HCT116 (cell line): ENCODE results near the gene ARHGEF1. TPM values are rescaled to one million over a fixed set of nuclear protein-coding genes. Genes with fewer than 3 reads are reported as not detected.

ENCODE experiments used
- ATAC-seq: fragments of 200-7000 bp; cut with Tn5 transposase; 2 replicates; pipeline ENCODE4 v1.9.1; 2020; ENCODE audit warnings: mild to moderate bottlenecking, moderate library complexity
- BruUV-seq: library from RNA; stranded (reverse); fragments of 400-500 nt; replicated peaks from 2 replicates; lab custom pipeline; 2021; lab: Mats Ljungman, UMichigan
- CTCF ChIA-PET: fragments of 300-600 bp; sonication (Branson Sonifier 250); formaldehyde crosslinking; loops from one replicate; lab custom pipeline; 2021; ENCODE audit warnings: antibody characterized with exemption; lab: Charles Lee
- POLR2A ChIA-PET: fragments of 300-600, 350-600 bp; sonication (Branson Sonifier 250); formaldehyde crosslinking; loops from one replicate; lab custom pipeline; 2021; ENCODE audit warnings: antibody characterized with exemption; lab: Charles Lee
- RAD21 ChIA-PET, 2 experiments: fragments of 300-600 bp; sonication (Branson Sonifier 250); formaldehyde crosslinking; loops; one replicate each; lab custom pipeline; 2023; ENCODE audit warnings: low total read pairs in 2 of 2; ENCODE audit not compliant: uncharacterized antibody in 2 of 2, unreplicated experiment in 2 of 2, low non-redundant PET in 1 of 2; lab: Charles Lee
- DNase-seq: peaks from one replicate; pipeline ENCODE4 v3.0.0-alpha.2; 2010; ENCODE audit warnings: low read depth, low spot score
- H2AFZ ChIP-seq: fragments of 200-600 bp; shearing (Covaris generic), sonication (generic); 2 replicates; pipeline ENCODE4 v1.6.1; 2017; ENCODE audit warnings: low read depth, mixed run types, mixed read lengths, antibody characterized with exemption, low read length; ENCODE audit not compliant: poor library complexity, severe bottlenecking
- H3K27ac ChIP-seq: 2 replicates; pipeline ENCODE4 v1.5.1; 2012; ENCODE audit warnings: low read depth, low read length
- H3K27me3 ChIP-seq: fragments of 200-600 bp; sonication (generic); 2 replicates; pipeline ENCODE4 v1.6.1; 2016; ENCODE audit warnings: mixed run types, low read length, mixed read lengths; ENCODE audit not compliant: insufficient read depth
- H3K36me3 ChIP-seq, 2 experiments: fragments of 200-500 bp in 1 of 2; fragments of 200-600 bp in 1 of 2; sonication (Bioruptor generic) in 1 of 2; sonication (generic) in 1 of 2; 2 replicates each; pipeline versions ENCODE4 v1.5.1 to v1.6.1; 2014 to 2016; ENCODE audit warnings: low read length in 2 of 2, inconsistent platforms in 1 of 2, mixed read lengths in 1 of 2, mixed run types in 1 of 2; ENCODE audit not compliant: insufficient read depth in 2 of 2, control insufficient read depth in 1 of 2
- H3K4me1 ChIP-seq, 2 experiments: fragments of 200-600 bp in 1 of 2; sonication (generic) in 1 of 2; 2 replicates each; pipeline versions ENCODE4 v1.5.1 to v1.6.1; 2012 to 2017; ENCODE audit warnings: low read length in 2 of 2, inconsistent platforms in 1 of 2, mild to moderate bottlenecking in 1 of 2, mixed read lengths in 1 of 2, mixed run types in 1 of 2, moderate library complexity in 1 of 2; ENCODE audit not compliant: insufficient read depth in 2 of 2, control insufficient read depth in 1 of 2
- H3K4me2 ChIP-seq: fragments of 200-600 bp; sonication (generic); 2 replicates; pipeline ENCODE4 v1.6.1; 2017; ENCODE audit warnings: mixed run types, low read length, mixed read lengths
- H3K4me3 ChIP-seq, 2 experiments: fragments of 200-600 bp in 1 of 2; sonication (generic) in 1 of 2; replicated peaks in 1 of 2; 2 replicates each; pipeline ENCODE4 v1.5.1; 2011 to 2016; ENCODE audit warnings: low read length in 2 of 2, control low read depth in 1 of 2, low read depth in 1 of 2, mild to moderate bottlenecking in 1 of 2, mixed read lengths in 1 of 2, mixed run types in 1 of 2
- H3K79me2 ChIP-seq: fragments of 200-600 bp; sonication (generic); 2 replicates; pipeline ENCODE4 v1.6.1; 2017; ENCODE audit warnings: mild to moderate bottlenecking, mixed run types, low read length, moderate library complexity, mixed read lengths; ENCODE audit not compliant: insufficient read depth
- H3K9ac ChIP-seq: fragments of 200-600 bp; sonication (generic); 2 replicates; pipeline ENCODE4 v1.6.1; 2016; ENCODE audit warnings: low read length, mixed read lengths
- H3K9me2 ChIP-seq: fragments of 200-600 bp; sonication (generic), shearing (Covaris generic); 2 replicates; pipeline ENCODE4 v1.6.1; 2017; ENCODE audit warnings: mixed run types, mild to moderate bottlenecking, moderate library complexity; ENCODE audit not compliant: insufficient read depth
- H3K9me3 ChIP-seq, 2 experiments: fragments of 200-500 bp in 1 of 2; fragments of 200-600 bp in 1 of 2; sonication (Bioruptor generic) in 1 of 2; sonication (generic) in 1 of 2; 2 replicates each; pipeline ENCODE4 v1.6.1; 2014 to 2017; ENCODE audit warnings: low read length in 2 of 2, mixed read lengths in 2 of 2, inconsistent platforms in 1 of 2, low read depth in 1 of 2, mild to moderate bottlenecking in 1 of 2, mixed run types in 1 of 2, moderate library complexity in 1 of 2; ENCODE audit not compliant: control insufficient read depth in 1 of 2, insufficient read depth in 1 of 2
- H4K20me1 ChIP-seq: fragments of 200-600 bp; sonication (generic), shearing (Covaris generic); 2 replicates; pipeline ENCODE4 v1.6.1; 2017; ENCODE audit warnings: mixed run types, mild to moderate bottlenecking, moderate library complexity; ENCODE audit not compliant: insufficient read depth
- CEBPB ChIP-seq: IDR thresholded peaks from 2 replicates; pipeline ENCODE4 v1.6.1; 2012; ENCODE audit warnings: low read depth
- EGR1 ChIP-seq: IDR thresholded peaks from 2 replicates; pipeline ENCODE4 v1.6.1; 2012; ENCODE audit warnings: low read depth
- ELF1 ChIP-seq: IDR thresholded peaks from 2 replicates; pipeline ENCODE4 v1.6.1; 2012; ENCODE audit warnings: low read depth, borderline replicate concordance
- EZH2 ChIP-seq: fragments of 200-600 bp; sonication (generic); IDR thresholded peaks from 2 replicates; pipeline ENCODE4 v1.6.1; 2017; ENCODE audit warnings: antibody characterized with exemption, mixed run types
- FOSL1 ChIP-seq: IDR thresholded peaks from 2 replicates; pipeline ENCODE4 v1.6.1; 2012; ENCODE audit warnings: low read depth
- JUND ChIP-seq: IDR thresholded peaks from 2 replicates; pipeline ENCODE4 v1.6.1; 2012
- POLR2A ChIP-seq: IDR thresholded peaks from 2 replicates; pipeline ENCODE4 v1.7.0; 2011; ENCODE audit warnings: borderline replicate concordance; ENCODE audit not compliant: insufficient read depth, insufficient read length; ENCODE audit errors: extremely low read depth
- SIN3A ChIP-seq: IDR thresholded peaks from 2 replicates; pipeline ENCODE4 v1.6.1; 2012; ENCODE audit warnings: low read depth
- TCF7L2 ChIP-seq: IDR thresholded peaks from 2 replicates; pipeline ENCODE4 v1.7.0; 2011; ENCODE audit warnings: borderline replicate concordance, inconsistent platforms; ENCODE audit not compliant: insufficient read depth, insufficient read length; ENCODE audit errors: extremely low read depth
- YY1 ChIP-seq: IDR thresholded peaks from 2 replicates; pipeline ENCODE4 v1.6.1; 2011; ENCODE audit warnings: low read length, low read depth, moderate library complexity, mild to moderate bottlenecking; ENCODE audit not compliant: insufficient replicate concordance; ENCODE audit errors: extremely low read depth
- ZFX ChIP-seq: fragments of 450-650 bp; IDR thresholded peaks from 2 replicates; pipeline ENCODE4 v1.6.1; 2017
- ZNF274 ChIP-seq: fragments of 200-500 bp; sonication (Bioruptor generic); IDR thresholded peaks from 2 replicates; pipeline ENCODE4 v1.6.1; 2014; ENCODE audit warnings: mild to moderate bottlenecking, low read depth, low read length, inconsistent platforms
- intact Hi-C: fragments of 100-400 bp; cut with micrococcal nuclease; formaldehyde crosslinking; loops from 2 replicates; pipeline ENCODE4 v1.10.0; 2022
- total RNA-seq: library from RNA; stranded (reverse); gene quantifications from one replicate; pipeline ENCODE4 v1.2.1, GENCODE V29; 2021; ENCODE audit not compliant: unreplicated experiment
- TF ChIP-seq, protein P1 (sequence below): IDR thresholded peaks from 2 replicates; pipeline ENCODE4 v1.6.1; 2012; ENCODE audit warnings: low read depth

Gene ARHGEF1
- total RNA-seq, 1 experiment from 2014 or later = 110 TPM

DNA sequence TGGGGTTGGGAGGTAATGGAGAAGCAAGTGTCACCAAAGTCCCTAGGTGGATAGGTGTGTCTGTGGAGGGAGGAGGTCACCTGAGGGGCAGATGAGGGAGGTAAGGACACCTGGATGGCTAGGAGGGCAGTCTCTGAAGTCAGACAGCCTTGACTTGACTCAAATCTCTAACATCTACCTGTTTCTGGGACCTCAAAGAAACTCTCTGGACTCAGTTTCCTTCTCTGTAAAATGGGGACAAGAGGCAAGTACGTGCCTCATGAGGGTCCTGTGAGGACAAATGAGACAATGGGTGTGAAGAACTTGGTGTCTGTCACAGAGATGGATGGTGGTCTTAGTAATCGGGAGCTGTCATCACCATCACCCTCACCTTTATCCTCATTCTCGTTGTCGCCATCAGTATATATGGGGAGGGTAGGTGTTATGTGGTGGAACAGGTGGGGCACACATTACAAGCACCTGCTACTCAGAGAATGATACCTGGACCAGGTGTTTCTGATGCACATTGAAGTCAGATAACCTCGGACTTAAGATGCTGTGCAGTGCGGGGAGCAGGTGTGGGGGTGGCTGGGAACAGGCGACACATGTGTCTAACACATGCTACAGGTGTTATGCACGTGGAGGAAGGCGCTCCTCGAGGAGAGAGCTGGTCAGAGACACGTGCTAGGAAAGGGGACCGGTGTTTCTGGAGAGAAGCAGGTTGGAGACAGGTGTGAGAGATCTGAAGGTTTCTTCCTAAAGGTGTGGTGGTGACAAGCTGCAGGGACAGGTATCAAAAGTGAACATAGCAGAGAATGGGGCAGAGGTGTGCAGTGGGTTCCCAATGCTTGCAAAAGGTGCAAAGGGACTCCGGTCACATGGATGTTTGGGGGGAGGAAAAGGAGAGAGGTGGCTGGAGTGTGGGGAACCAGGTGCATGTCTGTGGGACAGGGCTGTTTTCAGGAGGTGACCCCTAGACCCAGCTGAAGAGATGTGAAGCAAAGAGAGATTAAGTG is 41.5 kb downstream of the ARHGEF1 start:
- H3K27me3 ChIP-seq = no peaks in the 10 kb centered on the region
- peaks cover 11 to 14% of the 10 kb centered on the region in 2 experiments for H3K4me1 ChIP-seq
- H3K36me3 ChIP-seq = no peaks in the 10 kb centered on the region
- no peak overlapping the region for H3K27ac ChIP-seq
- CTCF ChIA-PET = no interaction called here
- DNase-seq (no peak), ATAC-seq (no peak)
- no peaks in the 10 kb centered on the region for H3K9me2 ChIP-seq
- intact Hi-C loops = loop anchor here (5.0 kb wide), 1 partner anchor 42 kb away; the partner anchor contains the start of gene ARHGEF1
- no peak overlapping the region for H3K9ac ChIP-seq
- no peaks in the 10 kb centered on the region for H3K79me2 ChIP-seq
- H3K4me3 ChIP-seq = no peak overlapping the region
- H2AFZ ChIP-seq = no peak overlapping the region
- RAD21 ChIA-PET = no interaction called here
- H3K4me2 ChIP-seq = no peak overlapping the region
- H3K9me3 ChIP-seq = no peaks in the 10 kb centered on the region
- H4K20me1 ChIP-seq = no peaks in the 10 kb centered on the region
- POLR2A ChIA-PET = interaction anchor here (0.8 kb wide), 1 partner anchor 13 kb away, joined by 4 read pairs; no protein-coding TSS in a partner anchor
- no peak for TF ChIP-seq EGR1
- no peak for TF ChIP-seq ELF1
- TF ChIP-seq SIN3A = no peak
- no peak for TF ChIP-seq YY1
- no peak for TF ChIP-seq FOSL1
- TF ChIP-seq CEBPB = no peak
- TF ChIP-seq ZFX = no peak
- no peak for TF ChIP-seq JUND
- TF ChIP-seq, protein P1, sequence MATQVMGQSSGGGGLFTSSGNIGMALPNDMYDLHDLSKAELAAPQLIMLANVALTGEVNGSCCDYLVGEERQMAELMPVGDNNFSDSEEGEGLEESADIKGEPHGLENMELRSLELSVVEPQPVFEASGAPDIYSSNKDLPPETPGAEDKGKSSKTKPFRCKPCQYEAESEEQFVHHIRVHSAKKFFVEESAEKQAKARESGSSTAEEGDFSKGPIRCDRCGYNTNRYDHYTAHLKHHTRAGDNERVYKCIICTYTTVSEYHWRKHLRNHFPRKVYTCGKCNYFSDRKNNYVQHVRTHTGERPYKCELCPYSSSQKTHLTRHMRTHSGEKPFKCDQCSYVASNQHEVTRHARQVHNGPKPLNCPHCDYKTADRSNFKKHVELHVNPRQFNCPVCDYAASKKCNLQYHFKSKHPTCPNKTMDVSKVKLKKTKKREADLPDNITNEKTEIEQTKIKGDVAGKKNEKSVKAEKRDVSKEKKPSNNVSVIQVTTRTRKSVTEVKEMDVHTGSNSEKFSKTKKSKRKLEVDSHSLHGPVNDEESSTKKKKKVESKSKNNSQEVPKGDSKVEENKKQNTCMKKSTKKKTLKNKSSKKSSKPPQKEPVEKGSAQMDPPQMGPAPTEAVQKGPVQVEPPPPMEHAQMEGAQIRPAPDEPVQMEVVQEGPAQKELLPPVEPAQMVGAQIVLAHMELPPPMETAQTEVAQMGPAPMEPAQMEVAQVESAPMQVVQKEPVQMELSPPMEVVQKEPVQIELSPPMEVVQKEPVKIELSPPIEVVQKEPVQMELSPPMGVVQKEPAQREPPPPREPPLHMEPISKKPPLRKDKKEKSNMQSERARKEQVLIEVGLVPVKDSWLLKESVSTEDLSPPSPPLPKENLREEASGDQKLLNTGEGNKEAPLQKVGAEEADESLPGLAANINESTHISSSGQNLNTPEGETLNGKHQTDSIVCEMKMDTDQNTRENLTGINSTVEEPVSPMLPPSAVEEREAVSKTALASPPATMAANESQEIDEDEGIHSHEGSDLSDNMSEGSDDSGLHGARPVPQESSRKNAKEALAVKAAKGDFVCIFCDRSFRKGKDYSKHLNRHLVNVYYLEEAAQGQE = no peak
- no peak for TF ChIP-seq EZH2
- TF ChIP-seq POLR2A = no peak
- no peak for TF ChIP-seq ZNF274
- no peak for TF ChIP-seq TCF7L2
- BruUV-seq = no TSS peak
